ENCODE data around the gene TTC7B. TPM values are rescaled to one million over a fixed set of nuclear protein-coding genes. Genes with fewer than 3 reads are reported as not detected.

Gene TTC7B
- total RNA-seq, 2 experiments from 2014 or later: 4.9 to 8.3 TPM

- no peaks in the 10 kb centered on the region for H3K4me1 Mint-ChIP-seq
- H3K9me3 Mint-ChIP-seq (ENCODE audit: low read depth): no peaks in the 10 kb centered on the region
- no peak overlapping the region for H3K4me3 Mint-ChIP-seq
- no peaks in the 10 kb centered on the region for H3K27me3 Mint-ChIP-seq
- DNase-seq (no peak), ATAC-seq (no peak)
- no peak overlapping the region for H3K27ac Mint-ChIP-seq
- CTCF ChIA-PET: no interaction called here
- H3K36me3 Mint-ChIP-seq: no peaks in the 10 kb centered on the region
These were observed 260.2 kb downstream of the TTC7B start for GRCh38 chr14:90556012-90556477.

- H3K4me3 Mint-ChIP-seq: no peak overlapping the region
- no peak overlapping the region for H3K27ac Mint-ChIP-seq
- no peaks in the 10 kb centered on the region for H3K27me3 Mint-ChIP-seq
- H3K36me3 Mint-ChIP-seq: no peaks in the 10 kb centered on the region
- CTCF ChIA-PET: no interaction called here
- H3K9me3 Mint-ChIP-seq (ENCODE audit: low read depth): no peaks in the 10 kb centered on the region
- ATAC-seq: no peak
- H3K4me1 Mint-ChIP-seq: no peaks in the 10 kb centered on the region
- no peak for DNase-seq
These were observed 260.9 kb downstream of the TTC7B start for GRCh38 chr14:90555126-90556011.

GRCh38 chr14:90554341-90554740, 261.9 kb downstream of the TTC7B start:
- DNase-seq (no peak), ATAC-seq (no peak)
- Mint-ChIP-seq H3K27ac (no peak overlapping the region), H3K9me3 (ENCODE audit: low read depth) (no peaks in the 10 kb centered on the region), H3K36me3 (no peaks in the 10 kb centered on the region), H3K4me1 (no peaks in the 10 kb centered on the region), H3K27me3 (no peaks in the 10 kb centered on the region), H3K4me3 (no peak overlapping the region)
- CTCF ChIA-PET: no interaction called here

GRCh38 chr14:90553921-90554336, 262.3 kb downstream of the TTC7B start:
- Mint-ChIP-seq H3K27me3 (no peaks in the 10 kb centered on the region), H3K4me3 (no peak overlapping the region), H3K4me1 (no peaks in the 10 kb centered on the region), H3K9me3 (ENCODE audit: low read depth) (no peaks in the 10 kb centered on the region), H3K36me3 (no peaks in the 10 kb centered on the region), H3K27ac (no peak overlapping the region)
- no peak for DNase-seq
- no peak for ATAC-seq
- CTCF ChIA-PET: no interaction called here

GRCh38 chr14:90553298-90553920, 262.8 kb downstream of the TTC7B start:
- no peaks in the 10 kb centered on the region for H3K36me3 Mint-ChIP-seq
- CTCF ChIA-PET: no interaction called here
- no peaks in the 10 kb centered on the region for H3K27me3 Mint-ChIP-seq
- DNase-seq: no peak
- no peak overlapping the region for H3K27ac Mint-ChIP-seq
- H3K4me1 Mint-ChIP-seq: no peaks in the 10 kb centered on the region
- H3K4me3 Mint-ChIP-seq: no peak overlapping the region
- ATAC-seq: no peak
- H3K9me3 Mint-ChIP-seq (ENCODE audit: low read depth): no peaks in the 10 kb centered on the region

GRCh38 chr14:90552465-90553297, 263.5 kb downstream of the TTC7B start:
- H3K27ac Mint-ChIP-seq: no peak overlapping the region
- no peaks in the 10 kb centered on the region for H3K36me3 Mint-ChIP-seq
- no peaks in the 10 kb centered on the region for H3K9me3 Mint-ChIP-seq (ENCODE audit: low read depth)
- no peaks in the 10 kb centered on the region for H3K4me1 Mint-ChIP-seq
- DNase-seq (no peak), ATAC-seq (no peak)
- H3K4me3 Mint-ChIP-seq: no peak overlapping the region
- CTCF ChIA-PET: no interaction called here
- no peaks in the 10 kb centered on the region for H3K27me3 Mint-ChIP-seq

- Mint-ChIP-seq H3K4me1 (no peaks in the 10 kb centered on the region), H3K27ac (no peak overlapping the region), H3K4me3 (no peak overlapping the region), H3K27me3 (no peaks in the 10 kb centered on the region), H3K36me3 (no peaks in the 10 kb centered on the region), H3K9me3 (ENCODE audit: low read depth) (no peaks in the 10 kb centered on the region)
- CTCF ChIA-PET: no interaction called here
- DNase-seq: no peak
- ATAC-seq: no peak
These were observed 264.3 kb downstream of the TTC7B start for GRCh38 chr14:90551733-90552464.

- H3K4me3 Mint-ChIP-seq: no peak overlapping the region
- DNase-seq: no peak
- CTCF ChIA-PET: no interaction called here
- no peaks in the 10 kb centered on the region for H3K4me1 Mint-ChIP-seq
- no peak for ATAC-seq
- no peaks in the 10 kb centered on the region for H3K9me3 Mint-ChIP-seq (ENCODE audit: low read depth)
- H3K27ac Mint-ChIP-seq: no peak overlapping the region
- H3K36me3 Mint-ChIP-seq: no peaks in the 10 kb centered on the region
- no peaks in the 10 kb centered on the region for H3K27me3 Mint-ChIP-seq
These were observed 265.0 kb downstream of the TTC7B start for GRCh38 chr14:90551070-90551704.

GRCh38 chr14:90549794-90550641, 266.2 kb downstream of the TTC7B start:
- H3K4me3 Mint-ChIP-seq: no peak overlapping the region
- DNase-seq (no peak), ATAC-seq (no peak)
- H3K27me3 Mint-ChIP-seq: no peaks in the 10 kb centered on the region
- no peak overlapping the region for H3K27ac Mint-ChIP-seq
- H3K36me3 Mint-ChIP-seq: no peaks in the 10 kb centered on the region
- no peaks in the 10 kb centered on the region for H3K4me1 Mint-ChIP-seq
- H3K9me3 Mint-ChIP-seq (ENCODE audit: low read depth): no peaks in the 10 kb centered on the region
- CTCF ChIA-PET: no interaction called here

GRCh38 chr14:90548455-90548854, 267.8 kb downstream of the TTC7B start:
- no peaks in the 10 kb centered on the region for H3K4me1 Mint-ChIP-seq
- no peak for ATAC-seq
- CTCF ChIA-PET: no interaction called here
- no peaks in the 10 kb centered on the region for H3K36me3 Mint-ChIP-seq
- no peak for DNase-seq
- H3K9me3 Mint-ChIP-seq (ENCODE audit: low read depth): no peaks in the 10 kb centered on the region
- H3K27ac Mint-ChIP-seq: no peak overlapping the region
- no peaks in the 10 kb centered on the region for H3K27me3 Mint-ChIP-seq
- H3K4me3 Mint-ChIP-seq: no peak overlapping the region

- CTCF ChIA-PET: no interaction called here
- Mint-ChIP-seq H3K4me1 (no peaks in the 10 kb centered on the region), H3K27me3 (no peaks in the 10 kb centered on the region), H3K4me3 (no peak overlapping the region), H3K36me3 (no peaks in the 10 kb centered on the region), H3K9me3 (ENCODE audit: low read depth) (no peaks in the 10 kb centered on the region), H3K27ac (no peak overlapping the region)
- ATAC-seq (no peak), DNase-seq (no peak)
These were observed 268.3 kb downstream of the TTC7B start for GRCh38 chr14:90547968-90548367.

- CTCF ChIA-PET: no interaction called here
- H3K9me3 Mint-ChIP-seq (ENCODE audit: low read depth): no peaks in the 10 kb centered on the region
These were observed 269.0 kb downstream of the TTC7B start for GRCh38 chr14:90547250-90547649.

More at GRCh38 chr14:90547250-90547649, 269.0 kb downstream of the TTC7B start:
- Mint-ChIP-seq H3K4me3 (no peak overlapping the region), H3K27ac (no peak overlapping the region), H3K36me3 (no peaks in the 10 kb centered on the region), H3K4me1 (no peaks in the 10 kb centered on the region), H3K27me3 (no peaks in the 10 kb centered on the region)
- DNase-seq: no peak
- no peak for ATAC-seq

All from activated CD8-positive, alpha-beta memory T cell treated with anti-CD3 and anti-CD28 coated beads, Interleukin-2, amount 10 ng/mL, durations not matched to agents 7 days and 5 days (primary cell).